HCT116 (cell line): ENCODE measurements around the gene SPINT2. TPM values are rescaled to one million over a fixed set of nuclear protein-coding genes. Genes with fewer than 3 reads are reported as not detected.
"Not testable (repeated sequence)": the region's sequence is repeated elsewhere in the genome, so short reads cannot be mapped to it uniquely, and the experiment has no call there.

Source experiments
- ATAC-seq: fragments of 200-7000 bp; cut with Tn5 transposase; 2 replicates; pipeline ENCODE4 v1.9.1; 2020; ENCODE audit warnings: mild to moderate bottlenecking, moderate library complexity
- BruUV-seq: library from RNA; stranded (reverse); fragments of 400-500 nt; replicated peaks from 2 replicates; lab custom pipeline; 2021; lab: Mats Ljungman, UMichigan
- CTCF ChIA-PET: fragments of 300-600 bp; sonication (Branson Sonifier 250); formaldehyde crosslinking; loops from one replicate; lab custom pipeline; 2021; ENCODE audit warnings: antibody characterized with exemption; lab: Charles Lee
- POLR2A ChIA-PET: fragments of 300-600, 350-600 bp; sonication (Branson Sonifier 250); formaldehyde crosslinking; loops from one replicate; lab custom pipeline; 2021; ENCODE audit warnings: antibody characterized with exemption; lab: Charles Lee
- RAD21 ChIA-PET, 2 experiments: fragments of 300-600 bp; sonication (Branson Sonifier 250); formaldehyde crosslinking; loops; one replicate each; lab custom pipeline; 2023; ENCODE audit warnings: low total read pairs in 2 of 2; ENCODE audit not compliant: uncharacterized antibody in 2 of 2, unreplicated experiment in 2 of 2, low non-redundant PET in 1 of 2; lab: Charles Lee
- DNase-seq: peaks from one replicate; pipeline ENCODE4 v3.0.0-alpha.2; 2010; ENCODE audit warnings: low read depth, low spot score
- H2AFZ ChIP-seq: fragments of 200-600 bp; shearing (Covaris generic), sonication (generic); 2 replicates; pipeline ENCODE4 v1.6.1; 2017; ENCODE audit warnings: low read depth, mixed run types, mixed read lengths, antibody characterized with exemption, low read length; ENCODE audit not compliant: poor library complexity, severe bottlenecking
- H3K27ac ChIP-seq: 2 replicates; pipeline ENCODE4 v1.5.1; 2012; ENCODE audit warnings: low read depth, low read length
- H3K27me3 ChIP-seq: fragments of 200-600 bp; sonication (generic); 2 replicates; pipeline ENCODE4 v1.6.1; 2016; ENCODE audit warnings: mixed run types, low read length, mixed read lengths; ENCODE audit not compliant: insufficient read depth
- H3K36me3 ChIP-seq, 2 experiments: fragments of 200-500 bp in 1 of 2; fragments of 200-600 bp in 1 of 2; sonication (Bioruptor generic) in 1 of 2; sonication (generic) in 1 of 2; 2 replicates each; pipeline versions ENCODE4 v1.5.1 to v1.6.1; 2014 to 2016; ENCODE audit warnings: low read length in 2 of 2, inconsistent platforms in 1 of 2, mixed read lengths in 1 of 2, mixed run types in 1 of 2; ENCODE audit not compliant: insufficient read depth in 2 of 2, control insufficient read depth in 1 of 2
- H3K4me1 ChIP-seq, 2 experiments: fragments of 200-600 bp in 1 of 2; sonication (generic) in 1 of 2; 2 replicates each; pipeline versions ENCODE4 v1.5.1 to v1.6.1; 2012 to 2017; ENCODE audit warnings: low read length in 2 of 2, inconsistent platforms in 1 of 2, mild to moderate bottlenecking in 1 of 2, mixed read lengths in 1 of 2, mixed run types in 1 of 2, moderate library complexity in 1 of 2; ENCODE audit not compliant: insufficient read depth in 2 of 2, control insufficient read depth in 1 of 2
- H3K4me2 ChIP-seq: fragments of 200-600 bp; sonication (generic); 2 replicates; pipeline ENCODE4 v1.6.1; 2017; ENCODE audit warnings: mixed run types, low read length, mixed read lengths
- H3K4me3 ChIP-seq, 2 experiments: fragments of 200-600 bp in 1 of 2; sonication (generic) in 1 of 2; replicated peaks in 1 of 2; 2 replicates each; pipeline ENCODE4 v1.5.1; 2011 to 2016; ENCODE audit warnings: low read length in 2 of 2, control low read depth in 1 of 2, low read depth in 1 of 2, mild to moderate bottlenecking in 1 of 2, mixed read lengths in 1 of 2, mixed run types in 1 of 2
- H3K79me2 ChIP-seq: fragments of 200-600 bp; sonication (generic); 2 replicates; pipeline ENCODE4 v1.6.1; 2017; ENCODE audit warnings: mild to moderate bottlenecking, mixed run types, low read length, moderate library complexity, mixed read lengths; ENCODE audit not compliant: insufficient read depth
- H3K9ac ChIP-seq: fragments of 200-600 bp; sonication (generic); 2 replicates; pipeline ENCODE4 v1.6.1; 2016; ENCODE audit warnings: low read length, mixed read lengths
- H3K9me2 ChIP-seq: fragments of 200-600 bp; sonication (generic), shearing (Covaris generic); 2 replicates; pipeline ENCODE4 v1.6.1; 2017; ENCODE audit warnings: mixed run types, mild to moderate bottlenecking, moderate library complexity; ENCODE audit not compliant: insufficient read depth
- H3K9me3 ChIP-seq, 2 experiments: fragments of 200-500 bp in 1 of 2; fragments of 200-600 bp in 1 of 2; sonication (Bioruptor generic) in 1 of 2; sonication (generic) in 1 of 2; 2 replicates each; pipeline ENCODE4 v1.6.1; 2014 to 2017; ENCODE audit warnings: low read length in 2 of 2, mixed read lengths in 2 of 2, inconsistent platforms in 1 of 2, low read depth in 1 of 2, mild to moderate bottlenecking in 1 of 2, mixed run types in 1 of 2, moderate library complexity in 1 of 2; ENCODE audit not compliant: control insufficient read depth in 1 of 2, insufficient read depth in 1 of 2
- H4K20me1 ChIP-seq: fragments of 200-600 bp; sonication (generic), shearing (Covaris generic); 2 replicates; pipeline ENCODE4 v1.6.1; 2017; ENCODE audit warnings: mixed run types, mild to moderate bottlenecking, moderate library complexity; ENCODE audit not compliant: insufficient read depth
- EGR1 ChIP-seq: IDR thresholded peaks from 2 replicates; pipeline ENCODE4 v1.6.1; 2012; ENCODE audit warnings: low read depth
- EZH2 ChIP-seq: fragments of 200-600 bp; sonication (generic); IDR thresholded peaks from 2 replicates; pipeline ENCODE4 v1.6.1; 2017; ENCODE audit warnings: antibody characterized with exemption, mixed run types
- JUND ChIP-seq: IDR thresholded peaks from 2 replicates; pipeline ENCODE4 v1.6.1; 2012
- POLR2AphosphoS5 ChIP-seq: IDR thresholded peaks from 2 replicates; pipeline ENCODE4 v1.6.1; 2011; ENCODE audit warnings: mild to moderate bottlenecking, low read depth, low read length, moderate library complexity
- RAD21 ChIP-seq: IDR thresholded peaks from 2 replicates; pipeline ENCODE4 v1.6.1; 2012; ENCODE audit warnings: low read depth, mild to moderate bottlenecking
- SP1 ChIP-seq: IDR thresholded peaks from 2 replicates; pipeline ENCODE4 v1.6.1; 2012; ENCODE audit warnings: low read depth
- YY1 ChIP-seq: IDR thresholded peaks from 2 replicates; pipeline ENCODE4 v1.6.1; 2011; ENCODE audit warnings: low read length, low read depth, moderate library complexity, mild to moderate bottlenecking; ENCODE audit not compliant: insufficient replicate concordance; ENCODE audit errors: extremely low read depth
- intact Hi-C: fragments of 100-400 bp; cut with micrococcal nuclease; formaldehyde crosslinking; loops from 2 replicates; pipeline ENCODE4 v1.10.0; 2022
- total RNA-seq: library from RNA; stranded (reverse); gene quantifications from one replicate; pipeline ENCODE4 v1.2.1, GENCODE V29; 2021; ENCODE audit not compliant: unreplicated experiment
- TF ChIP-seq, protein P1 (sequence below), 3 experiments: fragments of 200-600 bp in 1 of 3; sonication (generic) in 1 of 3; IDR thresholded peaks in 2 of 3; conservative IDR thresholded peaks in 1 of 3; 2 replicates each; pipeline ENCODE4 v1.5.1; 2012 to 2017; ENCODE audit warnings: low read depth in 2 of 3, low read length in 2 of 3, antibody characterized with exemption in 1 of 3, borderline replicate concordance in 1 of 3, control low read depth in 1 of 3, mild to moderate bottlenecking in 1 of 3, mixed read lengths in 1 of 3, mixed run types in 1 of 3, moderate library complexity in 1 of 3; ENCODE audit not compliant: insufficient read depth in 1 of 3
- TF ChIP-seq, protein P2 (sequence below): IDR thresholded peaks from 2 replicates; pipeline ENCODE4 v1.6.1; 2011; ENCODE audit warnings: mild to moderate bottlenecking, low read length, moderate library complexity; ENCODE audit not compliant: insufficient replicate concordance; ENCODE audit errors: extremely low read depth
- TF ChIP-seq, protein P3 (sequence below): IDR thresholded peaks from 2 replicates; pipeline ENCODE4 v1.6.1; 2012

SPINT2 gene
- total RNA-seq, 1 experiment from 2014 or later, result 500 TPM

DNA sequence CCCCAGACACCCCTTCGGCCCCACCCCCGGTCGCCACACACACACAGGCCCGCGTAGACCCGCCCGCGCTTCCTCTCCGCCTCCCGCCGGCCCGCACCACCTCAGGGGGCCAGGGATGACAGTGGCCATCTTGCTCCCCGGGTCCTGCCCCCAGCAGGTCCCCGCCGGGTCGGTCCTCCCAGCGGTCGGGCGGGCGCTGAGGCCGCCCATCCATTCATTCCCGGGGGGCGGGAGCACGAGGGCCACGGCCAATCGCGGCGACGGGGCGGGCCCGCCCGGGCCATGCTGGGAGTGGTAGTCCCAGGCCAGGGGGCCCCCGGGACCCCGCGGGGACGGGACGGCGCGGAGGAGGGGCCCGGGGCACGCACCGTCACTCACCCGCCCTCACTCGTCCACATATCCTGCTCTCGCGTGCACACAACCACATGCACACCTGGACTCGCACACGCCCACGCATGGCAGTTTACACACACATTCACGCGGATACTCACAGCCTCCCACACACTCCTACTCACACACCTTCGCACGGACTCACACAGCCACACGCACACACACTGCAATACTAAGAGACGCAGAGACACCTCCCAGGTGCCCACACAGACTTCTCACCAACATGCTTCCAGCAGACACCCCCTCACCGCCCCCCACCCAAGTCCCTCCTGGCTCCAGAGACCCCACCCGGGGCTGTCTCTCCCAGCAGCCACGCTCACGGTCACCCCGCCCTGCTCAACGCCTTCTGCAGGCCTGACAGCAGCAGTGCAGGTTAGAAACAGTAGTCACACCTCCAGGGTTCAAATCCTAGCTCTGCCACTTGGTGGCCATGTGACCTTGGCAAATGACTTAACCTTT, 40.1 kb upstream of the SPINT2 start, which contains the start of gene DPF1:
DPF1 (minus strand) TSS at position 209 of the 849 bp plus-strand sequence; CDS start at position 129, 80 bp downstream.
- CTCF ChIA-PET, result interaction anchor here (0.6 to 3.8 kb wide), 7 partner anchors 16 to 325 kb away, joined by 3 to 35 read pairs (median 3); partner anchors contain the start of gene PSMD8
- H2AFZ ChIP-seq, result peak within 1 kb of the TSS; percentile 45
- peak within 1 kb of the TSS; percentile 60 to 62 for H3K4me3 ChIP-seq
- peak; percentile 91 for ATAC-seq
- H4K20me1 ChIP-seq, result no peaks in the 10 kb centered on the region
- RAD21 ChIA-PET, result interaction anchor here (0.7 to 1.0 kb wide), 2 partner anchors 24 to 322 kb away, joined by 3 read pairs; no protein-coding TSS in a partner anchor
- H3K27me3 ChIP-seq, result no peaks in the 10 kb centered on the region
- POLR2A ChIA-PET, result no interaction called here
- no peaks in the 10 kb centered on the region for H3K36me3 ChIP-seq
- H3K9me3 ChIP-seq, result no peaks in the 10 kb centered on the region
- H3K27ac ChIP-seq, result peak within 1 kb of the TSS; percentile 8; the same call in 1 of the 2 replicates
- no TSS peak for BruUV-seq
- no peaks in the 10 kb centered on the region for H3K79me2 ChIP-seq
- DNase-seq, result peak; percentile 54
- H3K4me2 ChIP-seq, result peak within 1 kb of the TSS; percentile 87
- peaks cover 10 to 44% of the 10 kb centered on the region in 2 experiments; a peak in 3 of 4 replicates for H3K4me1 ChIP-seq
- intact Hi-C loops, result loop anchor here (1.0 kb wide), 1 partner anchor 322 kb away; no protein-coding TSS in a partner anchor
- TF ChIP-seq RAD21 (no peak; the same call in 1 of the 2 replicates), EGR1 (peak; percentile 96), YY1 (peak; percentile 32), EZH2 (no peak), JUND (no peak), SP1 (peak; percentile 88), POLR2AphosphoS5 (peak; percentile 53)
- TF ChIP-seq, protein P1, sequence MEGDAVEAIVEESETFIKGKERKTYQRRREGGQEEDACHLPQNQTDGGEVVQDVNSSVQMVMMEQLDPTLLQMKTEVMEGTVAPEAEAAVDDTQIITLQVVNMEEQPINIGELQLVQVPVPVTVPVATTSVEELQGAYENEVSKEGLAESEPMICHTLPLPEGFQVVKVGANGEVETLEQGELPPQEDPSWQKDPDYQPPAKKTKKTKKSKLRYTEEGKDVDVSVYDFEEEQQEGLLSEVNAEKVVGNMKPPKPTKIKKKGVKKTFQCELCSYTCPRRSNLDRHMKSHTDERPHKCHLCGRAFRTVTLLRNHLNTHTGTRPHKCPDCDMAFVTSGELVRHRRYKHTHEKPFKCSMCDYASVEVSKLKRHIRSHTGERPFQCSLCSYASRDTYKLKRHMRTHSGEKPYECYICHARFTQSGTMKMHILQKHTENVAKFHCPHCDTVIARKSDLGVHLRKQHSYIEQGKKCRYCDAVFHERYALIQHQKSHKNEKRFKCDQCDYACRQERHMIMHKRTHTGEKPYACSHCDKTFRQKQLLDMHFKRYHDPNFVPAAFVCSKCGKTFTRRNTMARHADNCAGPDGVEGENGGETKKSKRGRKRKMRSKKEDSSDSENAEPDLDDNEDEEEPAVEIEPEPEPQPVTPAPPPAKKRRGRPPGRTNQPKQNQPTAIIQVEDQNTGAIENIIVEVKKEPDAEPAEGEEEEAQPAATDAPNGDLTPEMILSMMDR (IDR thresholded peaks at IDR 0.05 in 2 of 3, conservative IDR thresholded peaks at IDR 0.05 in 1 of 3; ENCODE audit: borderline replicate concordance in 1 of 3, insufficient read depth in 1 of 3, low read depth in 2 of 3, low read length in 2 of 3), result peak; percentile 31 to 53 (median 43); a peak in 5 of 6 replicates
- TF ChIP-seq, protein P2, sequence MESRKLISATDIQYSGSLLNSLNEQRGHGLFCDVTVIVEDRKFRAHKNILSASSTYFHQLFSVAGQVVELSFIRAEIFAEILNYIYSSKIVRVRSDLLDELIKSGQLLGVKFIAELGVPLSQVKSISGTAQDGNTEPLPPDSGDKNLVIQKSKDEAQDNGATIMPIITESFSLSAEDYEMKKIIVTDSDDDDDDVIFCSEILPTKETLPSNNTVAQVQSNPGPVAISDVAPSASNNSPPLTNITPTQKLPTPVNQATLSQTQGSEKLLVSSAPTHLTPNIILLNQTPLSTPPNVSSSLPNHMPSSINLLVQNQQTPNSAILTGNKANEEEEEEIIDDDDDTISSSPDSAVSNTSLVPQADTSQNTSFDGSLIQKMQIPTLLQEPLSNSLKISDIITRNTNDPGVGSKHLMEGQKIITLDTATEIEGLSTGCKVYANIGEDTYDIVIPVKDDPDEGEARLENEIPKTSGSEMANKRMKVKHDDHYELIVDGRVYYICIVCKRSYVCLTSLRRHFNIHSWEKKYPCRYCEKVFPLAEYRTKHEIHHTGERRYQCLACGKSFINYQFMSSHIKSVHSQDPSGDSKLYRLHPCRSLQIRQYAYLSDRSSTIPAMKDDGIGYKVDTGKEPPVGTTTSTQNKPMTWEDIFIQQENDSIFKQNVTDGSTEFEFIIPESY, result peak; percentile 37
- TF ChIP-seq, protein P3, sequence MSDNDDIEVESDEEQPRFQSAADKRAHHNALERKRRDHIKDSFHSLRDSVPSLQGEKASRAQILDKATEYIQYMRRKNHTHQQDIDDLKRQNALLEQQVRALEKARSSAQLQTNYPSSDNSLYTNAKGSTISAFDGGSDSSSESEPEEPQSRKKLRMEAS, result 0 out of 2 replicates have a peak, but pooled peaks have one; percentile 22
- peak within 1 kb of the TSS; percentile 61 for H3K9ac ChIP-seq
- no peaks in the 10 kb centered on the region for H3K9me2 ChIP-seq

DNA sequence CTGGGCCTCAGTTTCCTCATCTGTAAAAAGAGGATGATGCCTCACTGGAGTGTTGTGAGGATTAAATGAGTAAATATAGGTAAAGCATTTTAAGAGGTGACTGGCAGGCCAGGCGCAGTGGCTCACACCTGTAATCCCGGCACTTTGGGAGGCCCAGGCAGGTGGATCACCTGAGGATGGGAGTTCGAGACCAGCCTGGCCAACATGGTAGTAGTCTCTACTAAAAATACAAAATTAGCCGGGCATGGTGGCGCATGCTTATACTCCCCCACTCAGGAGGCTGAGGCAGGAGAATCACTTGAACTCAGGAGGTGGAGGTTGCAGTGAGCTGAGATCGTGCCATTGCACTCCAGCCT, 39.5 kb upstream of the SPINT2 start:
- H3K9ac ChIP-seq, result peak overlapping the region; percentile 61
- POLR2A ChIA-PET, H3K36me3 ChIP-seq, DNase-seq, H3K9me2 ChIP-seq, H3K27me3 ChIP-seq, ATAC-seq, BruUV-seq, H4K20me1 ChIP-seq, H3K9me3 ChIP-seq, H3K79me2 ChIP-seq, H2AFZ ChIP-seq: not testable (repeated sequence)
- ChIA-PET RAD21 (interaction anchor here (0.5 to 1.0 kb wide), 3 partner anchors 24 to 322 kb away, joined by 3 read pairs; no protein-coding TSS in a partner anchor), CTCF (interaction anchor here (0.6 to 3.8 kb wide), 7 partner anchors 15 to 326 kb away, joined by 3 to 35 read pairs (median 3); partner anchors contain the start of gene PSMD8)
- intact Hi-C loops, result loop anchor here (1.0 kb wide), 1 partner anchor 323 kb away; no protein-coding TSS in a partner anchor
- H3K27ac ChIP-seq, result peak overlapping the region; percentile 8; the same call in 1 of the 2 replicates
- peaks cover 10 to 45% of the 10 kb centered on the region in 2 experiments; a peak in 3 of 4 replicates for H3K4me1 ChIP-seq
- H3K4me3 ChIP-seq, result peak overlapping the region; percentile 60 to 62
- H3K4me2 ChIP-seq, result peak overlapping the region; percentile 87
